Pancreas (tissue), 10 donors: Measurements from ENCODE around the gene STRN4. TPM values are rescaled to one million over a fixed set of nuclear protein-coding genes. Genes with fewer than 3 reads are reported as not detected.

Source experiments
- ATAC-seq, 4 donors: fragments of 200-7000 bp; cut with Tn5 transposase; one replicate each; pipeline versions ENCODE4 v1.8.0 to v1.9.1; 2020; ENCODE audit warnings: mild to moderate bottlenecking in 4 of 4, moderate library complexity in 4 of 4
- DNase-seq, 6 donors: peaks; one replicate each; pipeline ENCODE4 v3.0.0-alpha.2; 2020
- FAIRE-seq: peaks from 2 replicates; lab custom pipeline; 2012; peaks lifted over from hg19 to GRCh38; lab: Jason Lieb, UNC
- H3K27ac ChIP-seq, 4 donors: fragments of 200-600 bp; sonication (generic); 1 replicate in 3 of 4; 2 replicates in 1 of 4; pipeline versions ENCODE4 v1.5.0 to v1.8.0; 2020
- H3K27me3 ChIP-seq, 4 donors: fragments of 200-600 bp; one replicate each; pipeline ENCODE4 v1.8.0; 2021
- H3K36me3 ChIP-seq, 3 donors: fragments of 200-600 bp; sonication (generic) in 1 of 3; one replicate each; pipeline versions ENCODE4 v1.5.0 to v1.8.0; 2020 to 2021
- H3K4me1 ChIP-seq, 3 donors: fragments of 200-600 bp; one replicate each; pipeline ENCODE4 v1.8.0; 2021
- H3K4me3 ChIP-seq, 4 donors: fragments of 200-600 bp; sonication (generic) in 2 of 4; one replicate each; pipeline versions ENCODE4 v1.5.0 to v1.8.0; 2020 to 2021
- H3K9me3 ChIP-seq, 4 donors: fragments of 200-600 bp; one replicate each; pipeline ENCODE4 v1.8.0; 2021
- WGBS, 2 donors: extraction: QIAGEN DNeasy Blood & Tissue Kit; methylation state at CpG; one replicate each; pipeline ENCODE4 v1.1.7; 2013; 5-methylcytosine and 5-hydroxymethylcytosine counted together
- intact Hi-C, 3 donors: fragments of 100-400 bp; cut with DNase I; formaldehyde crosslinking; loops; one replicate each; pipeline versions ENCODE4 v1.11.1 to v1.14.2; 2022
- polyA plus RNA-seq, 2 donors: library from polyadenylated mRNA; stranded (reverse); fragments of 200-250 nt; gene quantifications; one replicate each; pipeline ENCODE4 v1.2.3, GENCODE V29; 2013
- total RNA-seq, 6 donors: library from RNA; stranded (reverse); fragmentation: NEBNext Ultra II Directional in 4 of 6; extraction: Animal tissue kit (Norgen Biotek cat#: 25700) in 4 of 6; gene quantifications; one replicate each; pipeline versions ENCODE4 v1.2.1 to v1.2.4, GENCODE V29; 2021 to 2023
- TF ChIP-seq, protein P1 (sequence below), 4 donors: fragments of 200-600 bp; sonication (generic) in 3 of 4; IDR thresholded peaks; one replicate each; pipeline versions ENCODE4 v1.5.0 to v1.8.0; 2021; ENCODE audit warnings: antibody characterized with exemption in 4 of 4
- donor health status: healthy with polysubstance abuse.
- donor health status: DM: no; HTN: no; CAD: no; lungs with moderate emphysema.
- donor health status: DM: no; HTN: no; CAD: no.
- donor health status: control.
- donor health status: control.
- donor health status: Bipolar disorder and iron deficiency.
- donor health status: DM: yes; HTN: yes; CAD: no.
- donor health status: DM: no; HTN: no; CAD: no.
- donor health status: DM: no; HTN: no; CAD: no.
- donor health status: DM: yes; HTN: yes; CAD: no.

STRN4 gene
- total and polyA plus RNA-seq, 8 donors, result 26.4 to 48.0 (median 37.7) TPM

- DNase-seq (no peak), ATAC-seq (no peak), FAIRE-seq (no peak)
- H3K4me3 ChIP-seq, result no peak overlapping the region
- H3K36me3 ChIP-seq, result peaks cover 6 to 45% (median 40%) of the 10 kb centered on the region in 3 donors
- TF ChIP-seq, protein P1, sequence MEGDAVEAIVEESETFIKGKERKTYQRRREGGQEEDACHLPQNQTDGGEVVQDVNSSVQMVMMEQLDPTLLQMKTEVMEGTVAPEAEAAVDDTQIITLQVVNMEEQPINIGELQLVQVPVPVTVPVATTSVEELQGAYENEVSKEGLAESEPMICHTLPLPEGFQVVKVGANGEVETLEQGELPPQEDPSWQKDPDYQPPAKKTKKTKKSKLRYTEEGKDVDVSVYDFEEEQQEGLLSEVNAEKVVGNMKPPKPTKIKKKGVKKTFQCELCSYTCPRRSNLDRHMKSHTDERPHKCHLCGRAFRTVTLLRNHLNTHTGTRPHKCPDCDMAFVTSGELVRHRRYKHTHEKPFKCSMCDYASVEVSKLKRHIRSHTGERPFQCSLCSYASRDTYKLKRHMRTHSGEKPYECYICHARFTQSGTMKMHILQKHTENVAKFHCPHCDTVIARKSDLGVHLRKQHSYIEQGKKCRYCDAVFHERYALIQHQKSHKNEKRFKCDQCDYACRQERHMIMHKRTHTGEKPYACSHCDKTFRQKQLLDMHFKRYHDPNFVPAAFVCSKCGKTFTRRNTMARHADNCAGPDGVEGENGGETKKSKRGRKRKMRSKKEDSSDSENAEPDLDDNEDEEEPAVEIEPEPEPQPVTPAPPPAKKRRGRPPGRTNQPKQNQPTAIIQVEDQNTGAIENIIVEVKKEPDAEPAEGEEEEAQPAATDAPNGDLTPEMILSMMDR (IDR thresholded peaks at IDR 0.05), result no peak
- intact Hi-C loops, result no loop called here
- H3K9me3 ChIP-seq, result no peaks in the 10 kb centered on the region
- H3K4me1 ChIP-seq, result peaks cover 0 to 3% (median 1%) of the 10 kb centered on the region in 3 donors
- H3K27ac ChIP-seq, result no peak overlapping the region
- H3K27me3 ChIP-seq, result no peaks in the 10 kb centered on the region
- 93 to 95% methylated on average over 19 to 22 of the region's 22 CpGs for WGBS, 2 donors
These were observed 25.6 kb downstream of the STRN4 start for GRCh38 chr19:46720503-46721239.

DNA sequence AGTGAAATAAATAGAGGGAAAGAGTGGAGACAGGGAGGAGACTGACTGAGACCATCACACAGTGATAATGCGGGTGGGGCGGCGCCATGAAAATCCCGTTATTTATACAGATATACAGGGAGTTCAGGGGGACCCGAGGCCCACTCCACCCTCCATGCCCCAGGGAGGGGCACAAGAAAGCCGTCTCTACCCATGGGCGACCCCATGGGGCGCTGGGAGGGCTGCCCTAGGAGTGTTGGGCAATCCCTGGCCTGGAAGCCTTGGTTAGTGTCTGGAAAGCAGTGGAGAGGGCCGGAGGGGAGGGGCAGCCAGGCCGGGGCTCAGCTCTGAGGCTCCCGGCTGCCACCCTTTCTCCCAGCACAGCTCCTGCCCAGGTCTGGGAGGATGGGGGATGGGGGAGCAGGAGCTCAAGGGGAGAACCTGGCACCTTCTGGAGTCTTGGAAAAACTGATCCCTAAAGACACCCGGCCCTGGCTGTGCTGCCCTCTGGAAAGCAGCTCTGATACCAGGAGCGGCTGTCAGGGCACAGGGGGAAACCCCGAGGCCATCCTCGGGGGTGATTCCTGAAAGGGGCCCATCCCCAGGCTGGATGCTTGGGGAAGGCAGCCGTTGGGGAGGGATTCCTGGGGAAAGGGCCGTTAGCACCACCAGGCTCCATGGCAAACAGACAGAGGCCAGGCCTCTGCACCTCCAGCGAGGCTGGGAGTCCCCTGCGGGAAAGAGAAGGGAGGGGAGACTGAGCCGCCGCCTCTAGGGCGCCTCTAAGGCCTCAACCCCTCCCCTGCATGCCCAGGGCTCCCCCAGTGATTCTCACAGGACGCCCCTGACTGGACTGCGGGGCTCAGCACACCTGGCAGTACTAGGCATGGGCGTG lies 26.4 kb downstream of the STRN4 start:
- intact Hi-C loops, result no loop called here
- no peak for DNase-seq

DNA sequence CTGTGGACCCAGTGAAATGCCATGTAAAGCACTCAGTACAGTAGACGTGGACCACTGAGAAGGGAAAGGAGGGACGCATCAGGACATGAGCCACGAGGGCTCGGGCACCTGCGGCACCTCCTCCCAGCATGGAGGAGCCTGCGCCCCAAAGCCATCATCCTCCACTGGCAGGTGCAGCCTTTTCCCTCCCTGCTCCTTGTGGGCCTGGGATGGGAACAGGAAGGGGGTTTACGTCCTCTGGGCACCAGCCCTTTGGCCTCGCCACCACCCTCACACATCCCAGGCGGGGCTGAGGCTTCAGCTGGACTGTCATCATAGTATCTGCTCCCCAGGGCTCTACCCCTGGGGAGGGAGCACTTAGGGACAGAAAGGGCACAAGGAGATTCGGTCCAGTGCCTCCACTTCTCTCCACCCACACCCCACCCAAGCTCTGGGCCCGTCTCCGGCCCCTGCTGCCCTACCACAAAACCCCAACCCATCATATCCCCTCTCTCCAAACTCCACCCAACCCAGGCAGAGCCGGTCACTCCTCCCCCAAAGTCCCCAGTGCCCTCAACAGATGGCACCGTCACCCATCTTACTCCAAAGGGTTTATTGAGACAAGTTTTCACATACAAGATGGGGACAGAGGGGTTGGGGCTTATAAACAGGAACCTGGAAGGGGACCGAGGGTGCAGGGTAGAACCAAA lies 27.2 kb downstream of the STRN4 start:
- no peak overlapping the region for H3K4me3 ChIP-seq
- TF ChIP-seq, protein P1 (IDR thresholded peaks at IDR 0.05), result no peak
- FAIRE-seq (no peak), ATAC-seq (no peak), DNase-seq (no peak)
- no peak overlapping the region for H3K27ac ChIP-seq
- H3K36me3 ChIP-seq, result peaks cover 6 to 30% (median 29%) of the 10 kb centered on the region in 3 donors
- 84 to 88% methylated on average over 15 of the region's 15 CpGs for WGBS, 2 donors
- peaks cover 8 to 13% (median 10%) of the 10 kb centered on the region in 3 donors for H3K4me1 ChIP-seq
- H3K27me3 ChIP-seq, result no peaks in the 10 kb centered on the region
- intact Hi-C loops, result no loop called here
- no peaks in the 10 kb centered on the region for H3K9me3 ChIP-seq

More for the DNA sequence above, 26.4 kb downstream of the STRN4 start:
- Histone ChIP-seq H3K4me1 (peaks cover 7 to 11% (median 8%) of the 10 kb centered on the region in 3 donors), H3K4me3 (no peak overlapping the region), H3K27me3 (no peaks in the 10 kb centered on the region), H3K27ac (no peak overlapping the region), H3K9me3 (no peaks in the 10 kb centered on the region), H3K36me3 (peaks cover 6 to 37% (median 36%) of the 10 kb centered on the region in 3 donors)
- FAIRE-seq (no peak), ATAC-seq (no peak)
- TF ChIP-seq, protein P1 (IDR thresholded peaks at IDR 0.05), result no peak
- WGBS, 2 donors, result 83 to 87% methylated on average over 23 to 25 of the region's 25 CpGs

DNA sequence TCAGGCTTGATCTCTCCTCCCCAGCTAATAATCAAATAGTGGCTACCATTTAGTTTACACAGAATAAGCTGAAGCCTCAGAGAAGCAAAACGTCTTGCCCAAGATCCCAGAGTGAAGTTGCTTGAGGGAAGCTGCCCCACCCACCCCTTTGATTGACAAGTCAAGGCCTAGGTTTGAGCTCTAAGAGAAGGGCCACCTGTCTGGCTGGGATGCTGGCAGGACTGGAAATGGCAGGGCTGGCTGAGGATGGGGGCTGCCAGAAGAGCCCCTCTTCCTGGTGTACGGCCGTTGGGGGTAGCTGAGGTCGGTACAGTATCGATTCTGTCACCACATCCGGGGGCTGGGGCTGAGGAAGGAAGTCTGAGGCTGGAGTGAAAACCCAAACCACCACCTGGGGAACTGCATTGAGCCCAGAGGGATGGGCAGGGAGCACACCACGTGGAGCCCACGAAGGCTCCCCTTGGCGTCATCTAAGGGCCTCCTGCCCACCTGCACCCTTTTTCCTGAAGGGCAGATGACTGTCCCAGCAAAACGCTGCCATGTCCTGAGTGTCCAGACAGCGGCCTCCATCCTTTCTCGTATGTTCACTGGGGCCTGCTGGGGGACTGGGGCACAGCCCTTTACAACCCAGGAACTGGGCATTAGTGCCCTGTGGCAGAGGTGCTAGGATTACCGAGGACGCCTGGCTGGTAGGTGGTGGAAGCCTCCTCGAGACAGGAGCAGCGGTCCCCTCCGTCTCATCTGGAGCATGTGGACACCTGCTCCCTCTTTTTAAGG lies 27.9 kb downstream of the STRN4 start:
- H3K9me3 ChIP-seq, result no peaks in the 10 kb centered on the region
- TF ChIP-seq, protein P1 (IDR thresholded peaks at IDR 0.05), result no peak
- FAIRE-seq (no peak), DNase-seq (peak in 2 of 6 donors; percentile 40 to 56), ATAC-seq (peak in 2 of 4 donors; percentile 5 to 11)
- 53 to 60% methylated on average over 17 of the region's 17 CpGs for WGBS, 2 donors
- peaks cover 8 to 13% (median 10%) of the 10 kb centered on the region in 3 donors for H3K4me1 ChIP-seq
- H3K4me3 ChIP-seq, result peak overlapping the region in 1 of 4 donors; percentile 58
- peaks cover 6 to 27% (median 24%) of the 10 kb centered on the region in 3 donors for H3K36me3 ChIP-seq
- intact Hi-C loops, result no loop called here
- H3K27me3 ChIP-seq, result no peaks in the 10 kb centered on the region
- H3K27ac ChIP-seq, result peak overlapping the region in 3 of 4 donors; percentile 41 to 66 (median 55)
